Keratinocyte (primary cell): ENCODE data around the gene KCNB1. TPM values are rescaled to one million over a fixed set of nuclear protein-coding genes. Genes with fewer than 3 reads are reported as not detected.

Experiments used
- DNase-seq: peaks from one replicate; pipeline ENCODE4 v3.0.0-alpha.2; 2011; ENCODE audit warnings: low read depth, missing footprints, low spot score
- FAIRE-seq: peaks from 2 replicates; lab custom pipeline; 2011; peaks lifted over from hg19 to GRCh38; lab: Jason Lieb, UNC
- H2AFZ ChIP-seq: 2 replicates; pipeline ENCODE4 v1.6.0; 2012; ENCODE audit warnings: low read length, control low read depth, inconsistent platforms; ENCODE audit not compliant: control insufficient read depth
- H3K27ac ChIP-seq: 2 replicates; pipeline ENCODE4 v1.5.1; 2011; ENCODE audit warnings: low read length; ENCODE audit not compliant: control insufficient read depth, insufficient read depth
- H3K27me3 ChIP-seq: 3 replicates; pipeline ENCODE4 v1.6.0; 2011; ENCODE audit warnings: low read length; ENCODE audit not compliant: control insufficient read depth, insufficient read depth; ENCODE audit errors: extremely low read depth
- H3K36me3 ChIP-seq, 2 experiments: 2 replicates in 1 of 2; 3 replicates in 1 of 2; pipeline ENCODE4 v1.5.1; 2011; ENCODE audit warnings: low read length in 2 of 2, mild to moderate bottlenecking in 1 of 2; ENCODE audit not compliant: control insufficient read depth in 2 of 2, insufficient read depth in 2 of 2; ENCODE audit errors: extremely low read depth in 1 of 2
- H3K4me1 ChIP-seq: 3 replicates; pipeline ENCODE4 v1.5.1; 2011; ENCODE audit warnings: low read length; ENCODE audit not compliant: control insufficient read depth, insufficient read depth; ENCODE audit errors: extremely low read depth
- H3K4me2 ChIP-seq: 3 replicates; pipeline ENCODE4 v1.6.0; 2011; ENCODE audit warnings: low read depth, low read length; ENCODE audit not compliant: control insufficient read depth, insufficient read depth; ENCODE audit errors: extremely low read depth
- H3K4me3 ChIP-seq, 3 experiments: fragments of 200-600 bp in 1 of 3; sonication (generic) in 1 of 3; 2 replicates in 2 of 3; 3 replicates in 1 of 3; pipeline ENCODE4 v1.5.1; 2011 to 2016; ENCODE audit warnings: low read length in 3 of 3, mild to moderate bottlenecking in 3 of 3, control low read depth in 2 of 3, inconsistent platforms in 1 of 3, low read depth in 1 of 3, mixed read lengths in 1 of 3, mixed run types in 1 of 3, moderate library complexity in 1 of 3; ENCODE audit not compliant: control insufficient read depth in 2 of 3, insufficient read depth in 2 of 3; ENCODE audit errors: extremely low read depth in 1 of 3
- H3K79me2 ChIP-seq: 2 replicates; pipeline ENCODE4 v1.6.0; 2012; ENCODE audit warnings: low read length; ENCODE audit not compliant: control insufficient read depth, insufficient read depth
- H3K9ac ChIP-seq: 3 replicates; pipeline ENCODE4 v1.6.0; 2011; ENCODE audit warnings: low read length; ENCODE audit not compliant: control insufficient read depth, insufficient read depth; ENCODE audit errors: extremely low read depth
- H3K9me1 ChIP-seq: 3 replicates; pipeline ENCODE4 v1.6.0; 2011; ENCODE audit warnings: low read length; ENCODE audit not compliant: control insufficient read depth, insufficient read depth; ENCODE audit errors: extremely low read depth
- H3K9me3 ChIP-seq: 2 replicates; pipeline ENCODE4 v1.5.1; 2012; ENCODE audit warnings: low read depth, low read length; ENCODE audit not compliant: control insufficient read depth
- H4K20me1 ChIP-seq: 3 replicates; pipeline ENCODE4 v1.6.0; 2011; ENCODE audit warnings: low read length; ENCODE audit not compliant: control insufficient read depth, insufficient read depth; ENCODE audit errors: extremely low read depth
- EZH2 ChIP-seq: IDR thresholded peaks from one replicate; pipeline ENCODE4 v1.6.1; 2012; ENCODE audit warnings: inconsistent platforms, mild to moderate bottlenecking, low read length, moderate library complexity
- dilution Hi-C: fragments of 300-500 bp; cut with MboI; formaldehyde crosslinking; loops from one replicate; pipeline ENCODE4 v1.7.0; 2020; ENCODE audit warnings: low sequenced_read_pairs; ENCODE audit not compliant: extremely low pct_ligation_motif_present
- polyA plus RNA-seq, 5 experiments: library from polyadenylated mRNA; depleted of rRNA in 3 of 5; stranded (reverse) in 3 of 5; stranded (forward) in 1 of 5; unstranded in 1 of 5; fragments of >200 nt; gene quantifications; 1 replicate in 1 of 5; 2 replicates in 3 of 5; 3 replicates in 1 of 5; pipeline versions ENCODE4 v1.2.1 to v1.2.3, GENCODE V29; 2011 to 2012; ENCODE audit warnings: missing spikeins in 2 of 5, low read depth in 1 of 5, low replicate concordance in 1 of 5
- TF ChIP-seq, protein P1 (sequence below), 3 experiments: IDR thresholded peaks in 1 of 3; conservative IDR thresholded peaks in 1 of 3; optimal IDR thresholded peaks in 1 of 3; 2 replicates in 2 of 3; 3 replicates in 1 of 3; pipeline versions ENCODE3 to v1.5.1; 2011; ENCODE audit warnings: low read length in 3 of 3, mild to moderate bottlenecking in 3 of 3, moderate library complexity in 2 of 3, control low read depth in 1 of 3, inconsistent platforms in 1 of 3; ENCODE audit not compliant: insufficient read depth in 2 of 3; ENCODE audit errors: extremely low read depth in 1 of 3

KCNB1 gene
- polyA plus RNA-seq, 1 donor (not counting 4 experiments of a cell fraction or from before 2014, with no cell fraction given), result not detected

DNA sequence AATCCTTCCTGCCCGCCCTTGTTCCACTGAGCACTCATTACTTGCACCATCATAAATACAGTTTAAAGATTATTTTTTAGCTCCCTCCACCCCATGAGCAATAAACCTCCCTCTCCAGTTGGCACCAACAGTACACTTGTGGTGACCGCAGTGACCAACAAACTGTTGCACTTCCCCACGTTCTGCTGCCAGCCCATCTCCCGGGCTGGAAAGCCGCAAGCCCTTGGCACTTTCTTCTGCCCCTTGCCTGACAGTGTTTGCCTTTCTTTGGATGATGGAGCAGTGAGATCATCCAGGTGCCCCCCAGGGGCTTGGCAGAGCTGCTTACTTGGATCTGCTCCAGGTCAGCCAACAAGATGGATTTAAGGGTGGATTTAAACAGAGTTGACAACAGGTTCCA is 21.6 kb downstream of the KCNB1 start:
- H3K4me1 ChIP-seq, result peaks cover 6% of the 10 kb centered on the region
- dilution Hi-C loops, result no loop called here
- DNase-seq (no peak), FAIRE-seq (peak; percentile 83)
- H3K27me3 ChIP-seq, result peaks cover 44% of the 10 kb centered on the region
- H3K9me3 ChIP-seq, result no peaks in the 10 kb centered on the region
- no peaks in the 10 kb centered on the region for H3K36me3 ChIP-seq
- H3K4me3 ChIP-seq, result no peak overlapping the region
- no peaks in the 10 kb centered on the region for H3K79me2 ChIP-seq
- no peak overlapping the region for H3K27ac ChIP-seq
- H2AFZ ChIP-seq, result no peak overlapping the region
- peak; percentile 39 for TF ChIP-seq EZH2
- TF ChIP-seq, protein P1, sequence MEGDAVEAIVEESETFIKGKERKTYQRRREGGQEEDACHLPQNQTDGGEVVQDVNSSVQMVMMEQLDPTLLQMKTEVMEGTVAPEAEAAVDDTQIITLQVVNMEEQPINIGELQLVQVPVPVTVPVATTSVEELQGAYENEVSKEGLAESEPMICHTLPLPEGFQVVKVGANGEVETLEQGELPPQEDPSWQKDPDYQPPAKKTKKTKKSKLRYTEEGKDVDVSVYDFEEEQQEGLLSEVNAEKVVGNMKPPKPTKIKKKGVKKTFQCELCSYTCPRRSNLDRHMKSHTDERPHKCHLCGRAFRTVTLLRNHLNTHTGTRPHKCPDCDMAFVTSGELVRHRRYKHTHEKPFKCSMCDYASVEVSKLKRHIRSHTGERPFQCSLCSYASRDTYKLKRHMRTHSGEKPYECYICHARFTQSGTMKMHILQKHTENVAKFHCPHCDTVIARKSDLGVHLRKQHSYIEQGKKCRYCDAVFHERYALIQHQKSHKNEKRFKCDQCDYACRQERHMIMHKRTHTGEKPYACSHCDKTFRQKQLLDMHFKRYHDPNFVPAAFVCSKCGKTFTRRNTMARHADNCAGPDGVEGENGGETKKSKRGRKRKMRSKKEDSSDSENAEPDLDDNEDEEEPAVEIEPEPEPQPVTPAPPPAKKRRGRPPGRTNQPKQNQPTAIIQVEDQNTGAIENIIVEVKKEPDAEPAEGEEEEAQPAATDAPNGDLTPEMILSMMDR (optimal IDR thresholded peaks at IDR 0.05 in 1 of 3, IDR thresholded peaks at IDR 0.05 in 1 of 3, conservative IDR thresholded peaks at IDR 0.05 in 1 of 3; ENCODE audit: extremely low read depth in 1 of 3, insufficient read depth in 2 of 3, low read length in 3 of 3), result no peak
- no peaks in the 10 kb centered on the region for H3K9me1 ChIP-seq
- H4K20me1 ChIP-seq, result no peaks in the 10 kb centered on the region
- no peak overlapping the region for H3K4me2 ChIP-seq
- H3K9ac ChIP-seq, result no peak overlapping the region

DNA sequence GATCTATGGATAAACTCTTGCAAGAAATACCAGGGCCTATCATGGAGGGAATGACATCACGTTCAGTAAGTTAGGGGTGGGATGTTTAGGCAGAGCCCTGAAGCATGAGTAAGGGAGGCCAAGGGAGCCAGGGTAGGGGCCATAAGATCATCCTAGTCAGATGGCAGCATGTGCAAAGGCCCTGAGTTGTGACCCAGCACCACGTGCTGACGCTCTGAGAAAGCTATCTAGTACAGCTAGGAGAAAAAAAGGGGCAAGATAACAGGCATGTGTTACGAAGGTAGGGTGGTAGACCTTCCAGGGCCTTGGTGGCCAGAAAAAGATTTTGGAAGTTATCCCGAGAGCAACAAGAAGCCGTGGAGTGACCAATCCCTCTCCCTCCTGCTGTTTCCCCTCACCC is 22.3 kb downstream of the KCNB1 start:
- Histone ChIP-seq H3K9me1 (no peaks in the 10 kb centered on the region), H3K27ac (no peak overlapping the region), H3K36me3 (no peaks in the 10 kb centered on the region), H3K4me2 (no peak overlapping the region), H2AFZ (no peak overlapping the region), H4K20me1 (no peaks in the 10 kb centered on the region), H3K9ac (no peak overlapping the region), H3K4me1 (peaks cover 6% of the 10 kb centered on the region), H3K4me3 (no peak overlapping the region), H3K9me3 (no peaks in the 10 kb centered on the region), H3K27me3 (peaks cover 45% of the 10 kb centered on the region), H3K79me2 (no peaks in the 10 kb centered on the region)
- no peak for FAIRE-seq
- dilution Hi-C loops, result no loop called here
- DNase-seq, result no peak
- TF ChIP-seq, protein P1 (optimal IDR thresholded peaks at IDR 0.05 in 1 of 3, IDR thresholded peaks at IDR 0.05 in 1 of 3, conservative IDR thresholded peaks at IDR 0.05 in 1 of 3; ENCODE audit: extremely low read depth in 1 of 3, insufficient read depth in 2 of 3, low read length in 3 of 3), result no peak
- TF ChIP-seq EZH2, result no peak
